ENCODE data around the gene DMWD.
A peak's percentile ranks its signal among the peaks of the same experiment; 100 is the strongest.

DMWD gene

DNA sequence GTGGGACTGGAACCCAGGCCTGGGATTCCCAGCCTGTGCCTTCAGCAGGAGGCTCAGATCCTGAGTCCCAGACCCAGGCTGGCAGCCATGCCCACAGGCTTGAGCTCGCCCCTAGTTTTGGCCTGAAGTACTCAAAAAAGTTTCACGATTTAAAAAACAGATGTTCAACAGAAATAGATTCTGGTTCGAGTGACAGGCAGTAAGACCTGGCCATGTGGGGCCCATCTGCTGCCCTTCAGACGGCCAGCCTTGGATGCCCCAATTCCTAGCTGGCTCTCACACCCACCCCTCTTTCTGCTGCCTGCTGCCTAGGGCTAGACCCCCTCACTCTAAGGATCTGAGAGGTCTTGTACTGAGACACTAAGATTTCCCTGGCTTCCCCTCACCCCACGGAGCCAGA, 7.5 kb downstream of the DMWD start:
- no peak for DNase-seq

DNA sequence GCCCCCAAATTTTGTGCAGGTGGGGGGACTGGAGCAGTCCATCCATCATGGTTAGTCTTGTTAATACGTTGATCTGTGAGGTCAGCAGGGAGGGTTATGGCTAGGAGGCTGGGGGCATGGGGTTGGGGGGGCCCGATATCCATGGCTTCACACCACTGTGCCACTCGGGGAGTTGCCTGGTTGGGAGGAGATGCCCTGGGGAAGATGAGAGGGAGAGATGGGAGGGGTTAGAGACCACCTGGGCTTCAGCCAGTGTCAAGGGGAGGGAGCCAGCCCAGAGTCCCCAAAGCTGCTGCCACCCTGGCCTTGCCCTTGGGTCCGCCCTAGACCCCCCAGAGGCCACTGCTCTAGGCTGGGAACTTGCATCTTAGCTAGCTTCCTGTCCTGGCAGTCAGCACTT, 8.5 kb downstream of the DMWD start:
- no peak for DNase-seq

DNA sequence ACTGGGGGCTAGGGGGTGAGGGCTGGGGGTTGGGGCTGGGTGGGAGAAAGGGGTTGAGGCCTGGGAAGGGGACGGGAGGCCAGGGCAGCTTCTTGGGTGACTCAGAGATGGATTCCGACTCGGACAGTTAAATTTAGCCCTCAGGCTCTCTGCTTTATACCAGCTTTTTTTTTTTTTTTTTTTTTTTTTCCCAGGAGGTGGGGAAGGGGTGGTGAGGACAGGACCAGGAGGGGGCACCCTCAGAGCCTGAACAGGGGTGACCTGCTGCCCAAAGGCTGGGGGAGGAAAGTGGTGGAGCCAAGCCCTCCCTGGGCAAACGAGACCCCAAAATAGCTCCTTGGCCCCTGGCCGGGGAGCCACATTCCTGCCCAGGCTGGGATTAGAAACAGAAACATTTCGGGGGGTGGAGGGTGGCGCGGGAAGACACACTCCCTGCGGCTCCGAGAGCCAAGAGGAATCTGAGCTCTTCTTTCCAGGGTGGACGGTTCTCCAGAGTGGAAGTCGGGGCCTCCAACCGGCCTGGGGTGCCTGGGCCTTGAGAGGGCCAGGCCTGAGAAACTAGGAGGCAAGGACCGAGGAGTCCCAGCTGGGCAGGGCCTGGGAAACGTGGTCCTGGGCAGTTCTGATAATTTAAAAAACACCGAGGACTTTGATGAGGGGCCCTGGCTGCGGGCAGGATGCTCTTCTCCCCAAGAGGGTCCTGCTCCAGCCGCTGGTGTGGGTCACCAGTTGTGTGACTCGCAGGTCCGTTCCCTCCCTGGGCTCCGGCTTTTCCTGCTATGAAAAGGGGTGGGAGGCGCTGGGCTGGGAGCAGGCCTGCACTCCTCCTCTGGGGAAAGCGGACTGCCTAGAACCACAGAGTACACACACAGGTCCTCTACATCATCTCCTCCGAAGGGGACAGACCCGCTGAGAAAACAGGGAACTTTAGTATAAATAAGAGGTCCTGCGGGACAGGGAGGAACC, 9.5 kb downstream of the DMWD start:
- DNase-seq: no peak

DNA sequence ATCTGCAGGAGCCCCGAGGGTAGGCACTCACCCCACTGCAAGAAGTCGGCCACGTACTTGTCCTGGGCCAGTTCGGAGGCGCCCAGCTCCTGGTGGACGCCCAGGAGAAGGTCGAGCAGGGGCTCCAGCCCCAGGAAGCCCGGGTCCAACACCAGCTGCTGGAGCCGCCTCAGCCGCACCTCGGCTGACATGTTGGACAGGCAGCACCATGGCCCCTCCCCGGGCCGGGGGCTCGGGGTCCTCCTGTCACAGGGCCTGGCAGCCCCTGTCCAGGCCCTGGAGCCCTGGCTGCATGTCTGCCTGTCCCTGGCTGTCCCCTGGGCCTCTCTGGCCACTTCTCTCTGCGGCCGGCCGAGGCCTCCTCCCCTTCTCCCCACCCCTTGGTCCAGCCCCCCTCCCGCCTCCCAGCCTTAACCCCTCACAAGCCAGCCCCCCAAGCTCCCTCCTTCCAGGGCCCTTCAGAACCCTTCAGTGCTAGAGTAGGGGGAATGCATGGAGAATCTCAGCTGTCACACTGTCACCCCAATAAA, 10.4 kb downstream of the DMWD start, which contains the start of gene DMPK:
TSS of gene DMPK (minus strand) at position 329 of the 530 bp plus-strand sequence. CDS start at position 191, 138 bp downstream.
- DNase-seq: no peak

DNA sequence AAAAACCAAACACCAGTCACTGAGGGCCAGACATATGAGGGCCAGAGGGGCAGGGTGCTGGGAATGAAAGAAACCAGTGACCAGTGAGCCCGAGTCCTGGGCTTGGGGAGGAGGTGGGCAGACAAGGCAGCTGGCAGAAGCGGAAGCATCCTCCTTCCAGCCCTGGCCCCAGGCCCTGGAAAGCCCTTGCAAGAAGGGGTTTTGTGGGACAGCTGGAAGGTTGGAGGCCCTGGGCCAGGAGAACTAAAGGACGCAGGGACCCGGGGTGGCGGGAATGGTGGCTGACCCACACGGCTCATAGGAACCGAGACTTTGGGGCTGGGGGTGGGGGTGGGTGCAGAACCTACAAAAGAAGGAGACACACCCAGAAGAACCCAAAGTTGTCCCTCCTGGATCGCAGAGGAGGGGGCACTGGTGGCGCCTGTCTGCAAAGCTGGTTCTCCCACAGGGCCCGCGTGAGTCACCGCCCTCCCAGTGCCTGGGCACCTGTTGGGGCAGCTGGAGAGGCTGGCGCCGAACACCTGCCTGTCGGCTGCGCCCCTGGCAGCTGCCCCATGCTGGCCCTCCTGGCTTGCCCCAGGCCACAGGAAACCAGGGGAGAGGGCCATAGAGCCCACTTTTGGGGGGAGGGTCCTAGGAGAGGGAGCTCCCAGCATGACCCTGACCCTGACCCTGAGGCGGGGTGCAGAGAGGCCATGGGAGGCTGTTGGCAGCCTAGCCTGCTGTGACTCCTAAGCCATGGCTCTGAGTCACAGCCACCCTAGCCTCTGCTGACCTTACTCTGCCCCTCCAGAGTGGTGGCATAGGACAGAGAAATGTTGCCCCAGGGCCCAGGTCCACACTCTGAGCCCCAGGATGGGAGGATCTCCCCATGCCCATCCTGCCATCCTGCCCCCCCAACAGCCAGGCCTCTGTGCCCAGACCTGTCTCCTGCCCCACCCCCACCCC, 11.2 kb downstream of the DMWD start:
- no peak for DNase-seq

DNA sequence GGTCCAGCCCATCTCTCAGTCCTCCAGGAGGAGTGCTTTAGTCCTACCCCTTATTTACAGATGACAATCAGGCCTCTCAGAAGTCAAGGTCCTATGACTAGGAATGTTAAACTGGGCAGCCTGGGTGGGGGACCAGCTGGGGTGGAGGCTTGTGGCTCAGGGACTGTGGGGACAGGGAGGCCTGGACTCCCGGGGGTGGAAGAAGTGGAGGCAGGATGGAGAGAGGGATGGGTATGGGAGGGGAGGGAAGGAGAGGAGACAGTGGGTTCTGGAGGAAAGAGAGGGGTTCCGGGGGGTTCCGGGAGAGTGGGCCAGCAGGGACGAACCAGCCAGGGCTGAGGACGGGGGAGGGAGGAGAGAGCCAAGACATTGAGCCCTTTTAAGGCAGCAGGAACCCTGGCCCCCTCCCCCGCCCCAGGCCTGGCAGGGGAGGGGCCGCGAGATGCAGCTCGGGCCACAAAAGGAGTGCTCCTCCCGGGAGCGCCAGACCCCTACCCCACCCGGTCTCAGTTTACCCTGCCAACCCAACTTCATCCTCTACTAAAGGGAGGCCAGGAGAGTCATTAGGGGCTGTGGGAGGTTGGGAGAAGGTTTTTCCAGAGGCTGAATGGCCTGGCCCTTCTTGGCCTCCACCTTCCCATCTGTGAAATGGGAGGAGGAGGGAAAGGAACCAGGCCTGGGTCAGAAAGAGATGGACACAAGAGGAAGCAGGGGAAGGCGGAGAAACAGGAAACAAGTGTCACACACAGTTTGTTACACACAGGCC, 12.0 kb downstream of the DMWD start:
- no peak for DNase-seq

DNA sequence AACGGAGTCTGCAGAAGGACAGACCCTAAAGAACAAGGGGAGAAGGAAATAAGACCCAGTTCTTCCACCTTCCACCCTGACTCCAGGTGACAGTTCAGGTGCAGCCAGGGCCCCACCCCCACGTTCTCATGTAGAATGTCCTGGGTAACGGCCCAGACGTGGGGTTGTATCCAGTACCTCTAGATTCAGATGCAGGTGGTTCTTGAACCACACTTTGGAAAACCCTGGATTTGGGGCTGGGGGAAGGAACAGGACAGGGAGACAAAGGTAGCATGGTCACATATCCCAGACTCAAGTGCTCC, 12.5 kb downstream of the DMWD start:
- DNase-seq: no peak

DNA sequence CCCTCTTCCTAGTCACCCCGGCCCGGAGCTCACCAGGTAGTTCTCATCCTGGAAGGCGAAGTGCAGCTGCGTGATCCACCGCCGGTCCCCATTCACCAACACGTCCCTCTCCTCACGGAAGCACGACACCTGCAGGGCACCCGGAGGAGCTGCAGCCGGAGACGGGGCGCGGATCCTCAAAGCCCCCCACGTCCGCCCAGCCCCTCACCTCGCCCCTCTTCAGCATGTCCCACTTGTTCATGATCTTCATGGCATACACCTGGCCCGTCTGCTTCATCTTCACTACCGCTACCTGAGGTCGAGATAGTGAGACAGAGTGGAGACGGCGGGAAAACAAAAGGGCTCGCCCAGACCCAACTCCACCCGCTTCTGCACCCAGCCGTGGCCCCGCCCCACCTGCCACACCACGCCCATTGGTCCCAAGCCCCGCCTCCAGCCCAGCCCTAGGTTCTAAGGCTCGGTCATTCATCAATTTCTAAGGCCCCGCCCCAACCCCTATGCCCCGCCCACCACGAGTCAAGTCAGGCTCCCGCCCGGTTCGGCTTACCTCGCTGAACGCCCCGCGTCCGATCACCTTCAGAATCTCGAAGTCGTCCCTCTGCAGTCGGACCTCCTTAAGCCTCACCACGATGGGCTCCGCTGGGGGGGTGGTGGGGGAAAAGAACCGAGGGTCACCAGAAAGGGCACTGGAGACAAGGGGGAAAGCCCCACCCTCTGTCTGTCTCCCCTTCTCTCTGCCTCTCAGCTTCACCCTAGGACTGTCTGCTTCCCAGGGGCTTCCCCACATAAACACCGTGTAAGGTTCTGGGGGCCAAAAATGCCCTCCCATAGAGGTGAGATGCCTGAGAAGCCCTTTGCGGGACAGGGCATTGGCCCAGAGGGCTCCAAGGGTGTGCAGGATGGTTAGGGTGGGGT, 13.2 kb downstream of the DMWD start:
- DNase-seq: peak; percentile 58 to 89 (median 76)

DNA sequence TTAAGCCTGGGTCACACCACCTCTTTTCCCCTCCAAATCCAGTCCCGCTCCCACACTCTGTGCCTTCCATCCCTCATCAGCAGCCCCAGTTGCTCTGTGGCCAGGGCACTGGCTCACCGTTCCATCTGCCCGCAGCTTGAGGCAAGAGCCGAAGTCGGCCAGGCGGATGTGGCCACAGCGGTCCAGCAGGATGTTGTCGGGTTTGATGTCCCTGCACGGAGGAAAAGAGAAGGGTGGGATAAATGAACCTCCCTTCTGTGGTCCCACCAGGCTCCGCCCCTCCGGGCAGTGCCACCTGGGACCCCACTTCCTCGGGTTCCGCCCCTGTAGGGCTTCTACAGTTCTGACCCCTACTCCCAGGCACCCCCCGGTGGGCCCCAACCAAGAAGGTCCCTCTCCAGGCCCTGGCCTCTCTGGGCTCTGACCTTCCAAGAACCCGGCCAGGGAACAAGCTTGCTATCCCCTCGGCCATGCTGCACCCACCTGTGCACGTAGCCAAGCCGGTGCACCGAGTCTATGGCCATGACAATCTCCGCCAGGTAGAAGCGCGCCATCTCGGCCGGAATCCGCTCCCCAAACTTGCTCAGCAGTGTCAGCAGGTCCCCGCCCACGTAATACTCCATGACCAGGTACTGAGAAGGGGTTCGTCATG, 14.5 kb downstream of the DMWD start:
- no peak for DNase-seq

DNA sequence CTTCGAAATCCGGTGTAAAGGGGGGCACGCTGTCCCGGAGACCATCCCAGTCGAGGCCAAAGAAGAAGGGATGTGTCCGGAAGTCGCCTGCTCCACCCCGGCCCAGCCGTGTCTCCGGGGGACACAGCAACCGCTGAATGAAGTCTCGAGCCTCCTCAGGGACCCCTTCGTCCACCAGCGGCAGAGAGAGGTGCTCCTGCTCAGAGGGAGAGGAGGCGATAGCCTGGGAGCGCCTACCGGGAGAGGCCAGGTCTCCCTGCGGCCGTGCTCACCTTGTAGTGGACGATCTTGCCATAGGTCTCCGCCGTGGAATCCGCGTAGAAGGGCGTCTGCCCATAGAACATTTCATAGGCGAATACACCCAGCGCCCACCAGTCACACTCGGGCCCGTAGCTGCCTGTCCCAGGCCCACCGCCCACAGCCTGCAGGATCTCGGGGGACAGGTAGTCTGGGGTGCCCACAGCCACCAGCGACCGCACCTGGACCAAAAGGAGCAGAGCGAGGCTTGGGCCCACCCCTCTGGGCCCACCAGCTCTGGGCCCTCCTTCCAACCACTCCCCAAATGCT, 15.2 kb downstream of the DMWD start:
- DNase-seq: no peak

DNA sequence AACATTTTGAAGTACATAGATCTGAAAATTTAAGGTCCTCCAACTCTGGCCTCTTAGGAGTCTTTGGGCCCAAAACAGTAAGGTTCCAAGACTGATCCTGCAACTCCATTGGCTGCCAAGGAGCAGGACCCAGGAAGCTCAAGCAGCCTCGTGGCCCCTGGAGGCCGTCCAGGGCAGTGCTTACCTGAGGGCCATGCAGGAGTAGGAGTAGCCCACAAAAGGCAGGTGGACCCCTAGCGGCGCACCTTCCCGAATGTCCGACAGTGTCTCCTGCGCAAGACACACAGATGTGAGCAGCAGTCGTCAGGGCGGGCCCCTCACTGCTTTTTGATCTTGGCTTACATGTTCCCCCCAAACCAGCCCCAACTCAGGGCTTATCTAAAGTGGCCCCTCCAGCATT, 17.9 kb downstream of the DMWD start:
- no peak for DNase-seq

DNA sequence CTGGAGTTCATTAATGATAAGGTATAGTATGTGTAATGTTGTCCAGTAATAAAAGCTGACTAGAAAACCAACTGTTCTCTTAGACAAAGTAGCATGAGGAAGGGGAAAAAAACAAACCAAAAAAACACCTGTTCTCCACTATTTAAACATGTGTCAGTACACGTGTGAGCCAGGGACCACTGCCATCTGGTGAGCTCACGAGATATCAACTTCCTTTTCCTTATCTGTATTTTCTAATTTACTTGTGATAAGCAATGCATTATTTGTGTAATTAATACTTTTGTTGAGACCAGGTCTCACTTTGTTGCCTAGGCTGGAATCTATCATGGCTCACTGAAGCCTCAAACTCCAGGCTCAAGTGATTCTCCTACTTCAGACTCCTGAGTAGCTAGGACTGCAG, 19.3 kb downstream of the DMWD start:
- no peak for DNase-seq

DNA sequence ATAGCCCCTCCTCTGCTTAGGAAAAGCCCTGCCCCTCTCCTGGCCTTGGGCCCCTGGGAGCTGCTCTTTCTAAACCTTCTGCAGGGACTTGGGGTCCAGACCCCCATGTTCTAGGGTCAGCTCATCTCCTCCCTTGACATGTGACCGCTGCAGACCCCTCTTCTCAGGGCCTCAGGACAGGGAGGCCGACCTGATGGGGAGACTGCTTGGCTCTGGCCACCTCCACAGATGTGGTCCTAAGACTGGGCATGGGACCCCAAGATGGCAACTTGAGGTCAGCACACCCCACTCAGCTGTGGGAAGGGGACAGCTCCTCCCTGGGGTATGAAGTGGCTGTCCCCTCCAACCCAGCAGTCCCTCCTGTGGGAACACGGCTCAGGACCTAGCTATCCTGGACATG, 19.7 kb downstream of the DMWD start:
- no peak for DNase-seq

DNA sequence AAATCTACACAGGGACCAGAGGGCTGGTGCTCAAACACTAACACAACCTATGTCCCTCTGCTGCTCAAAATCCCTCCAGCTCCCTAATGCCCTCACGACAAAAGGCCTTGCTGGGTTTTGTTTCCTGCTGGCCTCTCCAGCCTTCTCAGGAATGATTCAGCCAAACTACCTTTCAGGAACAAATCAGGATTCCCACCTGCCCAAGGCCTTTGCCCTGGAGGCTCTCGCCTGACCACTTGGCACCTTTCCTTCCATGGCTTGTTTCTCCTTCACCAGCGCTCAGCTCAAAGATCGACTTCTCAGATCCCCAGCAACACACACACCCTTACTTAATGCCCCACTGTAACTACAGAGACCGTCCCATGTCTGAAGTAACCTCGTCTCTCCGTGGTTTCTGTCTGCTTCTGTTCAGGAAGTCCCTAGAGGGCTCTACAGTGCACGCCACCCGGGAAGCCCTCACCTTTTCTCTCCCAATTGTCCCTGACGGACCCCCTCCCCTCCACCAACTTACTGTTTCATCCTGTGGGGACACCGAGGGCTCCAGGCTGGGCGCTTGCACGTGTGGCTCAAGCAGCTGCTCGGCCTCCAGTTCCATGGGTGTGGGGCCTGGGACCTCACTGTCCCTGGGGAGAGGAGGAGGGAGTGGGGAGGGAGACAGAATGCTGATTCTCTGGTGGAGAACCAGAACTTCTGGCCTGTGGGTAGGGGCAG, 20.4 kb downstream of the DMWD start:
- no peak for DNase-seq

DNA sequence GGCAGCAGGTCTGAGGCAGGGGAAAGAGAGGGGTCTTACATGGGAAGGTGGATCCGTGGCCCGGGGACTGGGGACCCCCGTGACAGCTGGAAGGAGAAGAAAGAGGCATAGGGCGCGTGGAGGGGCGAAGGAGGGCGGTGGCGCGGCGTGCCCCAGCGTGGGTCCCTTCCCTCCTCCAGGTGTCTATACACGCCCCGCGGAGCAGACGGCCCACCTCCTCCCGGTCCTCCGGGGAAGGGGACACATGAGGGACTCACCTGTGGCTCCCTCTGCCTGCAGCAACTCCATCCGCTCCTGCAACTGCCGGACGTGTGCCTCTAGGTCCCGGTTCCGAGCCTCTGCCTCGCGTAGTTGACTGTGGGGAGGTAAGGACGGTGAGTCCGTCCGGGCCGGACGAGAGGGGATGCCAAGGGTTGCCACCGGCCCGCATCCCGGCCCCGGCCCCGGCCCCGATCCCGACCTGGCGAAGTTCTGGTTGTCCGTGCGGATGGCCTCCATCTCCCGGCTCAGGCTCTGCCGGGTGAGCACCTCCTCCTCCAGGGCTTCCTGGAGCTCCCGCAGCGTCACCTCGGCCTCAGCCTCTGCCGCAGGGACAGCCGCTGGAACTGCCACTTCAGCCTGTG, 21.2 kb downstream of the DMWD start:
- no peak for DNase-seq

DNA sequence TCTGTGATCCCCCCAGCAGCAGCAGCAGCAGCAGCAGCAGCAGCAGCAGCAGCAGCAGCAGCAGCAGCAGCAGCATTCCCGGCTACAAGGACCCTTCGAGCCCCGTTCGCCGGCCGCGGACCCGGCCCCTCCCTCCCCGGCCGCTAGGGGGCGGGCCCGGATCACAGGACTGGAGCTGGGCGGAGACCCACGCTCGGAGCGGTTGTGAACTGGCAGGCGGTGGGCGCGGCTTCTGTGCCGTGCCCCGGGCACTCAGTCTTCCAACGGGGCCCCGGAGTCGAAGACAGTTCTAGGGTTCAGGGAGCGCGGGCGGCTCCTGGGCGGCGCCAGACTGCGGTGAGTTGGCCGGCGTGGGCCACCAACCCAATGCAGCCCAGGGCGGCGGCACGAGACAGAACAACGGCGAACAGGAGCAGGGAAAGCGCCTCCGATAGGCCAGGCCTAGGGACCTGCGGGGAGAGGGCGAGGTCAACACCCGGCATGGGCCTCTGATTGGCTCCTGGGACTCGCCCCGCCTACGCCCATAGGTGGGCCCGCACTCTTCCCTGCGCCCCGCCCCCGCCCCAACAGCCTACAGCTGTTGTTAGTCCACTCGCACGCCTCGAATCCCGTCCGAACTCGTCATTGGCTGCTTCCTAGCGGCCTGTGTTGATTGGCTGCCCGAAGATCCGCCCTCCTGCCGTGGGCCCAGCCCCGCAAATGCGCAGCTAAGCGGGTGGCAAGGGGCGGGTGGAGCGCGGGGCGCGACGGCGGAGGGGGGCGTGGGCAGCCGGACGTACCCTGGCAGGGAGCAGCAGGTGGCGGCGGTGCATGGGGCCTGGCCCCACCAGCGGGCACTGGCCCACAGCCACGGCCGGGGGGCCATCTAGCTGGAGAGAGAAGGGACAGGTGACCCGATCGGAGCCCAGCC, 22.2 kb downstream of the DMWD start:
- peak; percentile 80 to 91 (median 87) for DNase-seq

DNA sequence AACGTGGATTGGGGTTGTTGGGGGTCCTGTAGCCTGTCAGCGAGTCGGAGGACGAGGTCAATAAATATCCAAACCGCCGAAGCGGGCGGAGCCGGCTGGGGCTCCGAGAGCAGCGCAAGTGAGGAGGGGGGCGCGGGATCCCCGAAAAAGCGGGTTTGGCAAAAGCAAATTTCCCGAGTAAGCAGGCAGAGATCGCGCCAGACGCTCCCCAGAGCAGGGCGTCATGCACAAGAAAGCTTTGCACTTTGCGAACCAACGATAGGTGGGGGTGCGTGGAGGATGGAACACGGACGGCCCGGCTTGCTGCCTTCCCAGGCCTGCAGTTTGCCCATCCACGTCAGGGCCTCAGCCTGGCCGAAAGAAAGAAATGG, 22.8 kb downstream of the DMWD start:
- peak in 2 of 4 experiments; percentile 46 to 53 for DNase-seq
